ENCODE data around the gene TEPSIN.

DNA sequence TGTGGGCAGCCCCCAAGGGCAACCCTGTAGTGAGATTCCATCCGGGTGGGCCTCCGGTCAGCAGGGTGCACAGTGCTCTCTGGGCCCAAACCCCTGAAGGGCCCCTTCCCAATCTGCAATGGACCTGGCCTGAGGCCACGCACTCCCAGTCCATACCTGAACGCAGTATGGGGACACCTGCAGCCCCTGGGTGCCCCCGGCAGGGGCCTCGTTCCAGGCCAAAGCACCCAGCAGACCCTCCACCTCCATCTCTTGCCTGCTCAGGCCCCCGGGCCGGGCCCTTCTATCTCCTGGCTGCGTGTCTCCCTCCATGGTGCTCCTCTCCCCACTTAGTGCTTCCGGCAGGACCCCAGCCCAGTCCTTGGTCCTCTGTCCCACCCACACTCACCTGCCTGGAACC, 55.5 kb downstream of the TEPSIN start:
- TF ChIP-seq POLR2A (IDR thresholded peaks at IDR 0.05): no peak
- TF ChIP-seq, protein P1, sequence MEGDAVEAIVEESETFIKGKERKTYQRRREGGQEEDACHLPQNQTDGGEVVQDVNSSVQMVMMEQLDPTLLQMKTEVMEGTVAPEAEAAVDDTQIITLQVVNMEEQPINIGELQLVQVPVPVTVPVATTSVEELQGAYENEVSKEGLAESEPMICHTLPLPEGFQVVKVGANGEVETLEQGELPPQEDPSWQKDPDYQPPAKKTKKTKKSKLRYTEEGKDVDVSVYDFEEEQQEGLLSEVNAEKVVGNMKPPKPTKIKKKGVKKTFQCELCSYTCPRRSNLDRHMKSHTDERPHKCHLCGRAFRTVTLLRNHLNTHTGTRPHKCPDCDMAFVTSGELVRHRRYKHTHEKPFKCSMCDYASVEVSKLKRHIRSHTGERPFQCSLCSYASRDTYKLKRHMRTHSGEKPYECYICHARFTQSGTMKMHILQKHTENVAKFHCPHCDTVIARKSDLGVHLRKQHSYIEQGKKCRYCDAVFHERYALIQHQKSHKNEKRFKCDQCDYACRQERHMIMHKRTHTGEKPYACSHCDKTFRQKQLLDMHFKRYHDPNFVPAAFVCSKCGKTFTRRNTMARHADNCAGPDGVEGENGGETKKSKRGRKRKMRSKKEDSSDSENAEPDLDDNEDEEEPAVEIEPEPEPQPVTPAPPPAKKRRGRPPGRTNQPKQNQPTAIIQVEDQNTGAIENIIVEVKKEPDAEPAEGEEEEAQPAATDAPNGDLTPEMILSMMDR (IDR thresholded peaks at IDR 0.05): no peak
- no peak for TF ChIP-seq EP300 (IDR thresholded peaks at IDR 0.05)

Measured in ovary (tissue), 3 donors.